ENCODE measurements around the gene CHCHD6.

CHCHD6 gene

DNA sequence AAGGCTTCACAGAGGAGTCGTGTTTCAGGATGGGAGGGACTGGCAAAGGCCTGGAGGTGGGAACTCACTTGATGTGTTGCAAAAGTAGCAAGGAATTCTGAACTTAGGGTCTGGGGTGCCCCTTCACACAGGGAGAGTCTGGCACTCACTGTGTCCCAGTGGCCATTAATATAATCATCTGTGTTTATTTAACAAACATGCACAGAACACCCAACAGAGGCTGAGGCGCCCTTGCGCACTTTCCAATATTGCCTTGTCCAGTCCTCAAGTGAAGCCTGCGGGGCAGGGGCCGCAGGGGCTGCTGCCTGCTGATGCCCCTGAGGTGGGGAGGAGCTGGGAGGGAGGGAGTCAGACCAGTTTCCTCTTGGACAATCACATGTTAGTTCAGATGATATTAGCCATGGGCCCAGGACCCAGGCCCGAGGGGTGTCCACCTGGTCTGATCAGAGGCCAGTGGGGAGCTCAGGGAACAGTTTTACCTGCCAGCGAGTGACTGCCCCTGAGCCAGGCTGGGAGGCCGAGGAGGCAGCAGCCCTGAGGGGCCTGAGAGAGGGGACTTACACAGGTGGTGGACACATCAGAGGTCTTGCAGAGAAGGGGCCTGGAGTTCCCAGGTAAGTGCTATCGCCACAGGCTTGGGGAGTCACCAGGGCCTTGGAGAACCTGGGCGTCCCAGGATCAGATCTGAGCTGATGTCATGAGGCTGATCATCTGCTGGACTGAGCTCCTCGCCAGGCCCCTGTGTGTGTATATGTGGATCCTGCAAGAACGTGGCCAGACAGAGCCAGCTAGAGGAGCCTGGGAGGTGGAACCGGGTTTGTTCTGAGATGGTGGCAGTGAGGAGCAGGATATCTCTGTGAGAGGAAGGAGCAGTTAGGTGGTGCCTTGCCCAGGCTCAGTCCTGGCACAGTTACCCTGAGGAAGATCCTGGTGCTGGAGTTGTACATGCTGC lies 35.3 kb upstream of the CHCHD6 start:
- no peak for DNase-seq

DNA sequence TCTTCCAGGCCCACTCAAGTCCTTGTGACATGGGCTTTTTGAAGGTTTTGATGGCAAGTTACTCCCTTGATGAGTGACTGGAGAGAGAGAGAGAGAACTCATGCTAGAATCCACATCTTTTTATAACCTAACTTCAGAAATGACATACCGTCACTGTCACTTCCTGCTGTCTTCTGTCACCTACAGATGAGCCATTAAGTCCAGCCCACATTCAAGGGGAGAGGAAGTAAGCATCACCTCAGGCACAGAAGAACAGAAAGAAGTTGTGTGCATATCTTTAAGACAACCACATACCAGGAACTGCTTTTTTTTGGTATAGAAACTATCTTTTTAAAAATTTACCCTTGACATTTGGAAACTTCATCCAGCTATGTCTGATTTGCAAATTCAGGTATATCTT lies 32.5 kb upstream of the CHCHD6 start:
- DNase-seq, result no peak

DNA sequence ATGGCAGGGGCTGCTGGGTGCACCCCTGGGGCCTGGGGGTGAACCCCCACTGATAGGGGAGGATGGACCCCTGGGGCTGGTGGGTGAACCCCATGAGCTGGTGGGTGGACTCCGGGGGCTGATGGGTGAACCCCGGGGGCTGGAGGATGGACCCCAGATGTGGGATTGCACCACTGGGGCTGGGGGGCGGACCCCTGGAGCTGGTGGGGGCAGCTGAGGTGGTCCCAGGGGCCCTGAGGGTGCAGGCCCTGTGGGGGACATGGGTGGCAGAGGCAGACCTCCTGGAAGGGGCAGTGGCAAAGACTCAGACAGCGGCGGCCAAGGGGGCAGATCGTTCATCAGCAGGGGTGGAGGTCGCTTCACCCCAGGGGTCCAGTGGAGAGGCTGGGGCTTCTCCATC lies 31.7 kb upstream of the CHCHD6 start:
- no peak for DNase-seq

DNA sequence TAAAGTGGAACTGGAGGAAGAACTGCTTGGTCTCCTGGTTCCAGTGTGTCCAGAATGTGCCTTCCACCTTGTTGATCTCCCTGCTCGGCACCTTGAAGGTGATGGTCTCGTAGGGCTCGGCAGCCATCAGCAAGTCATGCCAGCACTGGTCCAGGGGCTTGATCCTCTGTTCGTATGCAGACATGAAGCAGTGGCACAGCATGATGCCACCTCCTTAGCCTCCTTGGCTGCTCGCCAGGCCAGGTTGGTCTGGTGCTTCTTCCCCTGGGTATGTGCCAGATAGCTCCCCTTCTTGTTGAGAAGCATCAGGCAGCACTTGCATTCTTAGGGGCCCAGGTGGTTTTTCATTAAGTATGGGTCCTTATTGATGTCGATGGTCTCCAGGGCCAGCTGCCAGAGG lies 31.3 kb upstream of the CHCHD6 start:
- no peak for DNase-seq

DNA sequence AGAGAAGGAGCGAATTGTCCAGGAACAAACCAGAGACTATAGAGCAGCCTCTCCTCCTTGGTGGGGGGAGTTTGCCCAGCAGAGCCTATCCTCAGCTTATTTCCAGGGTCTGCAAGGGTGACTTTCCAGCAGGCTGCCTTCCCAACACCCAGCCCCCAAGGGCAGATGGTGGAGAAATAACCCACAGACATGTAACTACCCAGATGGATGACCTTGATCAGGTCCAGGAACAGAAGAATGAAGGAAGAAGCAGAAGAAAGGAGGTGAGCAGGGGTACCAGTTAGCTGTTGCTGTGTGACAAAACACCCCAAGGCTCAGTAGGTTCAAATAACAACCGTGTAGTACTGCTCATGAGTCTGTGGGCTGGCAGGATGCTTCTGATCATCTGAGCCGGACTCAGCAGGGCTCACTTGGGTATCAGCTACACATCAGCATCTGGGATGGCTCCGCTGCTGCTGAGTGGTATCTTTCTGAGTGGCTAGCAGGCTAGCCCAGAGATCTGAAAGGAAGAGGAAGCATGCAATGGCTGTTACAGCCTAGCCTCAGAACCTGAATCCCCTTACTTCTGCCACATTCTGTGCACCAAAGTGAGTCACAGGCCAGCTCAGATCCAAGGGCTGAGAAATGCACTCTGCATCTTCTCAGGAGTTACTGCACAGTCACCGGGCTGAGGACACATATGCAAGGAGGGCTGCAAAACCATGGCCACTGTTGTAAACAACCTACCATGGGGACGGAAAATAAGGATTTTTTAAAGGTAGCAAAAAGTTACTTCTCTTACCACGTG lies 26.9 kb upstream of the CHCHD6 start:
- DNase-seq, result no peak

DNA sequence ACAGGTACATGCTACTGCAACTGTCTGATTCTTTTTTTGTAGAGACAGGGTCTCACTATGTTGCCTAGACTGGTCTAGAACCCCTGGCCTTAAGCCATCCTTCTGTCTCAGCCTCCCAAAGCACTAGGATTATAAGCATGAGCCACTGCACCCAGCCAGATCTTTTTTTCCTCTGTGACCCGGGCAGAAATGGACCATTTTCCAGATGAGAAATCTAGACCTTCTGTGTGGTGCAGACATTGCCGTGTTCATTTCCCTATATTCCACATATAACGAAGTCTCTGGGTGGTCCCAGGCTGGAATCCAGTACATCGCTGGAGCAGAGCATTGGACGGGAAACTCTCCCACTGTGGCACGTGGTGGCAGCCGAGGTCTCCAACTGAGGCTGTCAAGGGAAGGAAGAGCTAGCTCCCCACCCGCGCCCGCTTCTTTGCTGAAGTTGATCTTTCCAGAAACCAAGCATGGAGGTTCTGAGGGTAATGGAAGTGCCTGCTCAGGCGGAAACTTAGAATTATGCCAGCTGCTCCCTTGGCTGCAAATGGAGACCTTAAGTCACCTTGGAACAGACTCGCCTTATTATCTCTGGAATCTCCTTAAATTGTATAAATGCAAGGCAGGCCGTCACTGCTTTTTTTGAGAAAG lies 26.1 kb upstream of the CHCHD6 start:
- no peak for DNase-seq

DNA sequence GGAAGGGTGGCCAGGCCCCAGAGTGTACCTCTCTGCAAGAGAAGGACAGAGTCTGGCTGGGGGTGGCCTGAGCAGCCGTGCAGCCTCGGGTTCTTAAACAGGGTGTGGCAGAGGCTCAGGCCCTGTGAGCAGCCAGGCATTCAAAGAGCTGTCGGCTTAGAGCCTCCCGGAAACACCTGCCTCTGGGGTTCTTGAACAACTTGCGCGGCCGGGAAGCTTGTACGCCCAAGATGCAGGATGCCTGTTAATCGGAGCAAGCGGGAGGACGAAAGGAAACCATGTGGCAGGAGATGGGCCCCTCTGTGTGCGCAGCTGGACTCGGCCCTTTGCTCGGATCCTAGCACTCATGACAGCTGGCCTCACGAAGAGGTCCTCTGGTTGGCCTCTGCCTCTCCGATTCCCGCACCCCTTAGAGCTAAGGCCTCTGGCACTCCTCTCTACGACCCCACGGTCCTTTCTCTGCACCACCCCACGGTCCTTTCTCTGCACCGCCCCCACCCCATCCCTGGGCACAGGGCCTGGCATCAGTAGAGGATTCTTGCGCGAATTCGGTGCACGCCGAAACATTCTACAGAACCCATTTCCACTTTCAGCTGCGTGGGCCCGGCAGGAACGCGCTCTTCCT lies 25.2 kb upstream of the CHCHD6 start:
- no peak for DNase-seq

DNA sequence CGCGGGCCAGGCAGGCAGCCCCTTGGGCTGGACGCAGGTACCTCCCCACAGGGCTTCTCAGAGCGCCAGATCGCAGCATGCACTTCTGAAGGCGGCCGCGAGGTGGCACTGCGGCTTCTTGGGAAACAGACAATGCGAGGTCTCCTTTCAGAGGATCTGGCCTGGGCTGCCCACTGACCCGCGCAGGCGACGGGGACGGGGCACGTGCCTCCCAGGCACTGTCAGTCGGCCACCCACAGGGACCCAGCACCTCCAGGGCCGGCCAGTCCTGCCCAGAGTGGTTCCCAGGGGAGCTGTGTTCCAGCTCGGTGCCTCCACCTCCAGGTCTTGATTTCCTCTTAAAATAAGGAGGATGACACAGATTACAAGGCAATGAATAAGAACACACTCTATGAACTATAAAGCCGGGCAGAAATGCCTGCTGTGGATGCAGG lies 24.7 kb upstream of the CHCHD6 start:
- peak; percentile 62 for DNase-seq

DNA sequence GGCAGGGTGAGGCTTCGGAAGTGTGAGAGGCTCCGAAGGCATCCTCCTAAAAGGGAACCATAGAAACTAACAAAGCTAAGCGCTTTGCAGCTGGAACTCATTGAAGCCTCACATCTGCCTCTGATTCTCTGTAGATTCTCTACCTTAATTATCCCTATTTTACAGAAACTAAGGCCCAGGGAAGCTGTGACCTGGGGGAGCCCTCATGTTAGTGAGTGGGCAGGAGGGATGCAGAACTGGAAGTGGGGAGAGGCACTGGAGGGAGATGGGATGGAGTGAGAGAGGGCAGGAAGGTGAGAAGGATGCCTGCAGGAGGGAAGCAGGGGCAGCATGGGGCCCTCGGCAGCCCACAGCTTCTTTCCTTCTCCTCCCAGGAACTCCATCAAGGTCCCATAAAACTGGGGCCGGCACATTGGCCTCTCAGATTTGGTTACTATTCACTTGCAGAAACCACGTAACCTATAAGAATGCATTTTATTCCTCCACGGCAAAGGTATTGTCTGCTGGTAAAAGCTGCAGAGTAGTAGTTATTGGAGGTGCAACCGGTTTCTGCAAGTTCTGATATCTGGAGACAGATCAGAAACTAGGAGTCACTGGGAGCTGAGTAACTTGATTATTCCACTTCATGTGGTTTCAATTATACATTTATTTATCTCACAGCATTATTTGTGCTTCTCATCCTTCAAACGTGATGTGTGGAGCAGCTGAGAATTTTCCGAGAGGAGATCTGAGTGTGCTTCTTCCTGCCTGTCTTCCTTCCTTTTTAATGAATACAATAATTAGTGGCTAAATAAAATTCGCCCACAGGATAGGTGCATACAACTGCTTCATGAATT lies 24.0 kb upstream of the CHCHD6 start:
- no peak for DNase-seq

DNA sequence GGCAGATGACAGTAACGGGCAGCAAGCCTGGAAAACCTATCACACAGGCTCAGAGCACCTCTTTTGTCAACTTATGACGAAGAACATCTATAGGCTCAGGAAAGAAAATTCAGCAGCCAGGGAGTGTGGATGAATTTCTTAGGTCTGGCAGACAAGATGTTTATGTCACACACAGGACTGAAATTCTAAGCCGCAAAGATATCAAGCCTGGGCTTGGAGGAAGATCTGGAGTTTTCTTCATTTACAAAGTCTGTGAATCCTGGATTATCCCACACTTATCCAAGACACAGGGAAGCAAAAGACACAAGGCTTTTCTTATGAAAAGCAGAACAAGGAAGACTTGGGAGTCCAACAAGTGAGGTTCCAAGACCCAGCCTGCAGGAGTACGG lies 23.4 kb upstream of the CHCHD6 start:
- DNase-seq, result no peak

DNA sequence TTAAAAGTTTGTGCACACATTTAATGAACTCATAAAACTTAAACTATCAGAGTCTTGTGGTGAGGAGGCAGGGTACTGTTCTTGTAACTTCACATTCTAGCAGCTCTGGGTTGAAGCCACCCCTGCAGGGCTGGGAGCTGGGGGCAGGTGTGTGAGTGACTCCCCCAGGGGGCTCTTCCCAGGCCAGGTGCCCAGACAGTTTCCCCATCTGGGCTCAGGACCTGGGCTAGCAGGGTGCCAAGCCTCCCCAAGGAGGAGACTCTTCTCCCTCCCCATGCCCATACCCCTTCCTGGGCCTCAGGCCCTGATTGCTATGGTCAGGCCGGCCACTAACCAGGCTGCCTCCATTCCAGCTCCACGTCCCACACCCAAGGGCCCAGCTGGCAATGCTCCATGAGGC lies 22.0 kb upstream of the CHCHD6 start:
- DNase-seq, result no peak

DNA sequence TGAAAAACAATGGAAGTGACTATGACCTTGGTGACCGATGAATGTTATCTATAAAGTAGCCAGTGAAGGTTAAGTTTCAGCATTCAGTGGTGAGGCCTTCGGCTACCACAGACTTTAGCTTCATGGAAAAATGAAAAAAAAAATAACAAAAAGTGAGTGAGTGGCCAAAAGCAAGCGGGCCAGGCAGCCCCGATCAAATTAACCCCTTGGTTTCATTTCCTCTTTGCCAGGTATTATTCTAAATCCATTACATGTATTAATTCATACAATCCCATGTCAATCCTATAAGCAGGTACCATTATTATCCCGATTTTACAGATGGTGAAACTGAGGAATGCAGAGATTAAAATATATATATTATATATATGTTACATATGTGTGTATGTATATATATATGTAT lies 21.0 kb upstream of the CHCHD6 start:
- no peak for DNase-seq

DNA sequence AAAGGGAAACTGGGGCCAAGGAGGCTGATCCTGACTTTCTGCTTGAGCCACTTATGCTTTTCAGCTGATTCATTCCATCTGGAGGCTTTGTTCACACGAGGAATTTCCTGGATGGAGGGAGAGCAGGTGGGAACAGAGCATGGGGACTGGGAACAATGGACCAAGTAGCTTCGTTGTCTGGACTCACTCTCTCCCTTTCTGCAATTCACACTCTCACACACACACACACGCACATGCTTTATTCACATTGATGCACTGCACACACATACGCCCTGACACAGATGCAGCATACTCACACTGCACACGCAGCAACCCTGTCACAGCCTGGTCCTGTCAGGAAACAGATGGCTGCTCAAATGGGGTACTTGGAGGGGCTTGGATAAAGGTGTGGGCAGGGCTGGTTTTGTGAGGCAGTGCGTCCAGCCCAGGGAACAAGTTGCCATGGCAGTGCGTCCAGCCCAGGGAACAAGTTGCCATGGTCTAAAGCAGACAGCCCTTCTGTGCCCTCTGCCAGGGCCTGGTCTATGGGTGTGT lies 19.8 kb upstream of the CHCHD6 start:
- DNase-seq, result no peak

DNA sequence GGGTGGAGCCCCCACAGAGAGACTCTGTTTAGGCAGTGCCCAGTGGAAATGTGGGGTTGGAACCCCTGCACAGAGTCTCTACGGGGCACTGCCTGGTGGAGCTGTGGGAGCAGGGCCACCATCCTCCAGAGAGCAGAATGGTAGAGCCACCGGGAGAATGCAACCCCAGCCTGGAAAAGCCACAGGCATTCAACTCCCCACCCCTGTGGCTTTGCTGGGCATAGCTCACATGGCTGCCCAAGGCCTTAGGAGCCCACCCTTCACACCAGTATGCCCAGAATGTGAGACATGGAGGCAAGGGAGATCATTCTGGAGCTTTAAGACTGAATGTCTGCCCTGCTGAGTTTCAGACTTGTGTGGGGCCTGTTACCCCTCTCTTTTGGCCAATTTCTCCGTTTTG lies 19.0 kb upstream of the CHCHD6 start:
- DNase-seq, result no peak

DNA sequence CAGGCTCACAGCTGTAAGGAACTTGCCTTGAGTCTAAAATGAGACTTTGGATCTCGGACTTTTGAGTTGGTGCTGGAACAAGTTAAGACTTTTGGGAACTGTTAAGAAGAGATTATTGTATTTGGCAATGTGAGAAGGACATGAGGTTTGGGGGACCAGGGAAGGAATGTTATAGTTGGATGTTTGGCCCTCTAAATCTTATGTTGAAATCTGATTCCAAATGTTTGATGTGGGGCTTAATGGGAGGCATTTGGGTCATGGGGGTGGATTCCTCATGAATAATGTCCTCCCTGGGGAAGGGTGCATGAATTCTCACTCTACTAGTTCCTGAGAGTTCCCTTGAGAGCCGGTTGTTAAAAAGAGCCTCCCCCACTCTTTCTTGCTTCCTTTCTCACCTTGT lies 18.5 kb upstream of the CHCHD6 start:
- DNase-seq, result no peak

DNA sequence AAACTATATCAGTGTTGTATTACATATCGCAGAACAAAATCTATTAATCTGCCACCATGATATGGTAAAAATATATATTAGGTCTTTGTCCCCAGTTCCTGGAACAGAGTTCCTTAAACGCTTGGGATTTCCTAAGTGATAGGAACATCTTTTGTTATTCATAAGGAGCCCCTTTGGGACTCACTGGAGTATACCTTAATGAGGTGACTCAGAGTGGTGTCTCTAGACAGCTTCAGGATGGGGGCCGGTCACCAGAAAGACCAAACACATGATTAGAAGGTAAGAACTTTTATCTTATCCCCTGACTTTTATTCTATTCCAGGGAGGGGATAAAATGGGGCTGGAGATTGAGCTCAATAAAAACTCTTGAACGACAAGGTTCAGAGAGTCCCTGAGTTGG lies 12.3 kb upstream of the CHCHD6 start:
- DNase-seq, result no peak

DNA sequence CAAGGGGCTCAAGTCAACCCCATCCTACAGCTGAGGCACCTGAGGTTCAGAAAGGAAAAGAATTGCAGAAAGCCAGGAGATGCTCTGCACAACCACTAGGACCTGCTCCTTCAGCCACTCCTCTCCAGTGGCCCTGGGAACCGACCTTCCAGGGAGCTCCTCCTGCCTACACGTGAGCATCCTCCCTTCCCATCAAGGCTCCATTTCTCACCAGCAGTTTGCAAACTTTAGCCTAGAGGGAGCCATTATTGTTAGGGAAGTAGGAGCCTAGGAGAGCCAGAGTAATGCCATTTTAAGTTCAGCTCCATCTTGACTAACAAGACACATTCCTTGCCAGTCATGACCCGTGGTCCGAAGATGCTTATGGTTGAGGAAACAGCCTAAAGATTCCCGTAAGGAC lies 11.2 kb upstream of the CHCHD6 start:
- DNase-seq, result no peak

DNA sequence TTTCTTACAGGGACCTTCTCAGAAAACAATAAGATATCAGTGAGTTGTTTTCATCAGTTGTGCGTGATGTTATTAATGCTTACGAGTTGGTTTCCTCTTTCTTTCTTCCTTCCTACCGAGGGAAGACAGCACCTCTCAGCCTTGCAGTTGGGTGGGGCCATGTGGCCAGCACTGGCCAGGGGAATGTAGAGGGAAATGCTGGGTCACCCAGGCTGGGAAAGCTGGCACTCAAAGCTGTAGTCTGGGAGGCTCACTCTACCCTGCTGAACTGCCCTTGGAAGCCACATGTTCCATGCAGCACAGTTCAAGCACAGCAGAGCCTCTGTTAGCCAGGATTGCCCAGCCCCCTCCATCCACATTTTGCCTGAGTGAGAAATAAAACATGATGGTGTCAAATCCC lies 10.1 kb upstream of the CHCHD6 start:
- no peak for DNase-seq

DNA sequence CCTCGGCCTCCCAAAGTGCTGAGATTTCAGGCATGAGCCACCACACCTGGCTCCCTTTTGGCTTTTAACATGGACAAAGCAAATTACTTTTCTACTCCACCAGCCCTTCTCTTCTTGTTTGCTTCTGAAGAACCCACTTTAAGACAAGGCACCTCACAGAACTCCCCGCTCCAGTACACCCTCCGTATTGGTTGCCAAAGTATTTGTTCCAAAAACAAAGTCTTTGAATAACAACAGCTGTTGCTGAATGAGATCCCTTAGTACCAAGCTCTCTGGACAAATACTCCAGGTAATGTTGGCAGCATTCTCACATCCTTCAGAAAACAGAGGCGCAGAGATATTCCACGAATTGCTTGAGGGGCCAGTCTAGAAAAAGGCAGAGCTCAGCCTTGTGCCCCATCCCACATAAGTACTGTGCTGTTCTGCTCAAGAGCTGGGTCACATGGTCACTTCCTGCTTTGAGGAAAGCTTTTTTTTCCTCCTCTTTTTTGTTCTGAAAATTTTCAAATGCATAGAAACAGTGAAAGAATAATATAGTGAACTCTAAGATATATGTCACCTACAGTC lies 7.3 kb upstream of the CHCHD6 start:
- no peak for DNase-seq

DNA sequence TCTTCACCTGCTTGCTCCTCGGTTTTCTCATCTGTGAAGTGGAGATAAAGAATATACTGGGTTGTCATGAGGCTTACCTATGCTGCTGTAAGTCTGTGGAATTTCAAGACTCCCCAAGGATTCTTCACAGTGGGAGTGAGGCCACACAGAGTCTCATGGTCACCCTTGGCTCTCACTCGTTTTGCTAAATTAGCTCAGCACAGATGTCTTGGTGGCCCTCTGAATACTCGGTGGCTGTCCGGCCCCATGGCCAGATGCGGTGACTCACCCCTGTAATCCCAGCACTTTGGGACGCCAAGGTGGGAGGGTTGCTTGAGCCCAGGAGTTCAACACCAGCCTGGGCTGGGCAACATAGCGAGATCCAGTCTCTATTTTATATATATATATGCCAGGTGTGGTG lies 5.0 kb upstream of the CHCHD6 start:
- no peak for DNase-seq

DNA sequence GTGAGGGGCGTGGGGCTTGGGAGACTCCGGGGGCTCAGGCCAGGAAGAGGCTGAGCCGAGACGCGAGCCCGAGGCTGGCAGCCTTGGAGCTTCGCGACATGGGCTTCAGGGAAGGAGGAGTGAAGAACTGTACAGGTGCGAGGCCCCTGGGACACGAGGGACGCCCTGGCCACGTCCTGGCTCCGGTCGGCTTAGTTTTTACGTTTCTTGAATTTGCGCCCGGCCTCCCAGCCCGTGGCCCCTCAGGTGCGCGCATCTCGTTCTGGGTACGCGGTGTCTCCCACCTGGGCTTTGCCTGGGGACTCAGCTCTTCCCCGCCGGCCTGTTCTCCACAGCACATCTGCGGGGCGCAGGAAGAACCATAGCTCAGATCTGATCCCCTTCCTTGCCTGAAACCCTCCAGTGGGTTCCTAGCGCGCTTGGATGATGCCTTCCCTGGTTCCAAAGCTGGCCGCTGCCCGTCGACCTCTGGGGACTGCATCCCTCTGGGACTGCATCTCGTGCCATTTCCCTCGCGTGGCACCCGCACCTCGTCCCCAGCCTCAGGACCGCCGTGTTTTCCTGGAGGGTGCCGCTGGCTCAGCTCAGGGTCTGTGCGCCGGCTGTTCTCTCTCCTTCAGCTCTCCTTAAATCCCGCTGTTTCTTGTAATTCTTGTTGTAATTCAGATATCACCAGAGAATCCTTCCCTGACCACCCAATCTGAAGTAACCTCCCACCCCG lies 614 bp downstream of the CHCHD6 start:
- DNase-seq, result no peak
